HuH-7 (cell line): ENCODE data around the gene COL4A1.
"Not testable (repeated sequence)": the region's sequence is repeated elsewhere in the genome, so short reads cannot be mapped to it uniquely, and the experiment has no call there.

Source experiments
- DNase-seq: peaks from one replicate; pipeline ENCODE4 v3.0.0; 2011; ENCODE audit warnings: low spot score

Gene COL4A1

GRCh38 chr13:110323172-110323891 lies 16.4 kb upstream of the COL4A1 start:
- DNase-seq: no peak

DNA sequence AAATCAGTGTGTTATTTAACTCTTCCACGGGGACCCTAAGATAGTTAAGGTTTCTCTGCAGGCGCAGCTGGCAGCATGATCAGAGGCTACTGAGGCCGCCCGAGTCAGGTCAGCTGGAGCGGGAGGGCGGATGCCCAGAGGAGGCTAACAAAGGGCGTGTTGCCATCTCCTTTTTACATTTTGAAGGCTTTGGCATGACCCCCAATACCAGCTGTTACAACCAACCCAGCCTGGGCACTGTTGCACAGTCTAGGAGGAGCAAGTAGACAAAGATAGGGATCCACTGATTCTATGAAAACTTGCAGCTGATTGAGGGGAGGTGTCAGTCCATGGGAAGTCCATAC lies 15.8 kb upstream of the COL4A1 start:
- no peak for DNase-seq

DNA sequence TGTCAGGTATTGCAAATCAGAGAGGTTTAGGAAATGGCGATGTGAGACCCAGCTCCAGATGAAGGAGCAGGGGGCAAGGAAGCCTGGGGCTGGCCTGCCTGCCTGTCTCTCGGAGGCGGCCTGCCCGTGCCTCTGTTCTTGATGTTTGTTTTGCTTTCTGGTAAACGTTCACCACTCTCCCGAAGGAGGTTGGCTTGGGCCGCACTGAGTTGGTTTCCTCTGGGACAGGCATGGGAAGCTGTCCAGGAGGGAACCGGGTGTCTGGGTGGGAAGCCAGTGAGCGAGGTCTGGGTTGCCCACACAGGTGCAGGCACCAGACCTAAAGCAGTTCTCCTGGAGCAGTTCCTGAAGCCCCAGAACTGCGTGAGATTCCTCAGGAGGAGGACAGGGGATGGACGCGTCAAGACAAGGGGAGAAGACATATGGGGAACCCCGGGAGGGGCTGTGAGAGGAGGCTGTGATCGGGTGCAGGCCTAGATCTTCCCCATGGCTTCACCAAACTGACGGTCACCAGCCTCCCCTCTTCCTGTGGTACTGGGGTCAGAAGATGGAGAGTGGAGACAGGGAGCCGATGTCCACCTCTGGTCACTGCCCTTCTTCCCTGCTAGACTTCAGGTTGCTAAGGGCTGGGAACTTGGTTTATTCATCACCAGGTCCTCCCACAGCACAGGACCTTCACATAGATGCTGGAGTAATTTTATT lies 15.3 kb upstream of the COL4A1 start:
- no peak for DNase-seq

GRCh38 chr13:110321573-110321972 lies 14.6 kb upstream of the COL4A1 start:
- DNase-seq: not testable (repeated sequence)

- DNase-seq: no peak
These were observed 13.7 kb upstream of the COL4A1 start for GRCh38 chr13:110320645-110321044.

- DNase-seq: no peak
These were observed 13.0 kb upstream of the COL4A1 start for GRCh38 chr13:110319774-110320509.

- DNase-seq: no peak
These were observed 12.4 kb upstream of the COL4A1 start for GRCh38 chr13:110319397-110319773.

DNA sequence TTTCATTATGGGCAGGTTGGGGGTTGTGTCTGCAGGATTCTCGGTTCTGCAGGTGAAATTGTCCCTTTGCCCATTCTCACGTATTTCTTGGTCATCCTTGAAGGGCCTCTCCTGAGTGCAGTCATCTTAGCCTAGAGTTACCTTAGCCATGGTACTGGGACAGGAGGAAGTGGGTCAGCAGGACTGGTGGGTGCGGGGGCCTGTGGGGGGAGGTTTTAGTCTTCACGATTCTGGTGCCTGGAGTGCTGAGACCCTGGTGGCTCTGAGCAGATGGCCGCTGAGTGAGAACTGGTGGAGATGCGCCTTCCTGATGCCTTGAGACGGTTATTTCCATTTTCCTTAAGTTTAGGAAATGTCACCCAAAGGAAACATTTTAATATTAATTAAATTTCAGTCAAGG lies 12.0 kb upstream of the COL4A1 start:
- DNase-seq: no peak

DNA sequence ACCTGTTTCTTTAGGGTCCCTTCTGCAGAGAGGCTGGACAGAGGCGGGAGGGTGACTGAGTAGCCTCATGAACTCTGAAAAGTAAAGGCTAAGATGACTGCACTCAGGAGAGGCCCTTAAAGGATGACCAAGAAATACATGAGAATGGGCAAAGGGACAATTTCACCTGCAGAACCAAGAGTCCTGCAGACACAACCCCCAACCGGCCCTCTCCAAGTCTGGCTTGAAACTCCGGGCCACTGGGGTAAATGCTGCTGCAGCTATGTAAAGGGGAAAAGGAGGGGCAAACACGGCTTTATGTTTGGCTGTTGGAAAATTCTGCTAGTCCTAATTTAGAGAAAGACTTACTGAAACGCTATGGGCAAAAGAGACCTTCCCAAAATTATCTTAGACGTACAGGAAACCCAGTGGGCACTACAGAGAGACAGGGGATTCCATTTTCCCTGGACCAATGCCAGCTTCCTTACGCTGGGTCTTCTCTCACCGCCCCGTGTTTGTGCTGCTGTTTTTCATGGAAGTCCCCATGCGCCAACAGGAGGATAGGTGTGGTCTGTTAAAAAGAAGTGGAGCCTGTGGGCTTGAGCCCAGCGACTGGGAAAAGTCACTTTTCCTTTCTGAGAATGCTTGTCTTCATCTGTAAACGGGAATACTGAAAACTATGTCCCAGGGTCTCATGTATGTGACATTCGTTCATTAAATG lies 10.7 kb upstream of the COL4A1 start:
- DNase-seq: no peak

DNA sequence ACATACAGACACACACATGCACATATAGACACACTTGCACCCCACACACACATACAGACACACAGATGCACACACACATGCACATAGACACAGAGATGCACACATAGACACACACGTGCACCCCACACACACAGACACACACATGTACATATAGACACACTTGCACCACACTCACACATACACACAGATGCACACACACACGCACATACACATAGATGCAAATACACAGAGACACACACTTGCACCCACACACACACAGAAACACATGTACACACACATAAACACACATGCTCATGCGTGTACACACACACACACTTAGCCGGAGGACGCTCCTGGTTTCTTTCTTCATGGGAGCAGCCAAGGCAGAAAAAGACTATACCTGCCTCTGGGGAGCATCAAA lies 10.1 kb upstream of the COL4A1 start:
- no peak for DNase-seq

GRCh38 chr13:110316196-110316595 lies 9.2 kb upstream of the COL4A1 start:
- DNase-seq: no peak

DNA sequence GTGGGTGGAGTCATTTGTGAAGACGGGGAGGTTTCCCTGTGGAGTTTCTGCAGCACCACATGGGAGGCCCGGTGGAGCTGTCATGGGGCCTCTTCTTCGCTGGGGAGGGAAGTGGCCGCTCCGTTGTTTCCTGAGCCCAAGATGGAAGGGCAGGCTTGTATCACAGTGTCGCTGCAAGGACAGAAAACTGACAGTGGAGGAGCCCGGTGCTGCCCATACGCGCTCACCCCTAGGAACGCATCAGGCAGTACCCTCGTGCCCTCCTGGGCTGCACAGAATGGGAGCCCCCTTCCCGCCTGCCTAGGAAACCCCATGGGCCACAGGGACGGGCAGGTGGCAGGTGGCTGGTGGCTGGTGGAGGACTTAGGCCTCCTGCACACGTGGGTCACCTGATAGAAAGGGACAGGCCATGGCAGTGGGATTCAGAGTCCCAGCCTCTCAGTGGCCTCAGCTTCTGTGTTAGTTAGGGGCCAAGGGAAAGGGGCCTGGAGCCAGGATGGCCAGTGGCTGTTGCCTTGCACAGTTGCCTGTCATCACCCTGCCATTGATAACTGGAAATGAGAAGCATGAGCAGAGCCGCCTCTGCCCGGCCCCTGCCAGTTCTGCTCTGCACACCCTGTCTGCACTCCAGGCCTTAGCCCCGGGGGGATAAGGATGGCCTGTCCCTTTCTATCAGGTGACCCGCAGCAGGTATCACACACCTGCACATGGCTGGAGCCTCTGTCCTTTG lies 7.7 kb upstream of the COL4A1 start:
- no peak for DNase-seq

GRCh38 chr13:110313733-110314132 lies 6.8 kb upstream of the COL4A1 start:
- DNase-seq: not testable (repeated sequence)

DNA sequence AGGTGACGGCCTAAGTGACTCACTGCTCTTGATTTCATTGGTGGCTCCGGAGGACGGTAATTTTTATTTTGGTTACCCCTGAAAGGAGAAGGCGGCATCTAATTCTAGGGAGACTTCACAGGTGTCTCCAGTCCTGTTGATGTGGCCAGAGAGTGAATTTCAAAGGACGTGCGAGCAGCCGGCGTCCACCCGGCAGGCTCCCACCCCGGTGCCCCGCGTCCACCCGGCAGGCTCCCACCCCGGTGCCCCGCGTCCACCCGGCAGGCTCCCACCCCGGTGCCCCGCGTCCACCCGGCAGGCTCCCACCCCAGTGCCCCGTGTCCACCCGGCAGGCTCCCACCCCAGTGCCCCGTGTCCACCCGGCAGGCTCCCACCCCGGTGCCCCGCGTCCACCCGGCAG lies 6.3 kb upstream of the COL4A1 start:
- DNase-seq: not testable (repeated sequence)

GRCh38 chr13:110312339-110313031 lies 5.5 kb upstream of the COL4A1 start:
- DNase-seq: no peak

DNA sequence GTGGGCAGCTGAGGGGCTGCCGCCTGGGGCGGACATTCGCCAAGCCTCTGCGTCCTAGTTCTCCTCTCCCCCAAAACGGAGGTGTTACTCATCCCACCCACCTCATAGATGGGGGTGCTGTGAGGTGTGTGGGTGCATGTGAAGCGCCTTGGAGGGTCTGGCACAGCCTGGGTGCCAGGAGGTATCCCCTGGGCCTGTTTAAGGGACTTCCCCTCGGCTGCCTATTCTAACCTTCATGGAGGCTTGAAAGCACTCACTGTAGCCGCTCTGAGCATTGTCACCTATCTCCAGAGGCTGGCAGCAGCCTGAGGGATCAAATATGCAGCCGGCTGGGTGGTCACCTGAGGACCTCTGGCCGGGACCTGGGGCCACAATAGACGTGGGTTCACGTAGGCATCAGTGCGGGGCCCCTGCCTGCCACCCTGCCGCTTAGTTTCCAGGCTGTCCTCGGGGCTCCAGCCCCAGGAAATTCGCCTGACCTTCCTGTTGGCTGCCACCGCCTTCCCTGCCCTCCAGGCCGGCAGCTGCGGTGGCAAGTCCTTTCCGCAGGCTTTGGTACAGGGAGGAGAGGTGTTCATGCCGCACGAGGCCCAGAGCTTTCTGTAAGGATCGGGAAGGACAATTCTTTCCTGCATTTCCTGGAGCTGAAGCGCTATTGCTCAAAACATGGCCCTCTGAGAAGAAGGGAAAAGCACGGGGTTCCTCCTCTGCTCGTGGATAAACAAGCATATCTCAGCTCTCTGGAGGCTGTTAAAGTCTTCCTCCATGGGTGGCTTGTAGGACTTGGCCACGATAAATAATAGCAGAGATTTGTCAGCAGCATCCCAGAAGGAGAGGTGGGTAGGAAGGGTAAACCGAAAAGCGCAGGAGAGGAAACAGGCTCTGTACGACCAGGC lies 4.7 kb upstream of the COL4A1 start:
- no peak for DNase-seq

DNA sequence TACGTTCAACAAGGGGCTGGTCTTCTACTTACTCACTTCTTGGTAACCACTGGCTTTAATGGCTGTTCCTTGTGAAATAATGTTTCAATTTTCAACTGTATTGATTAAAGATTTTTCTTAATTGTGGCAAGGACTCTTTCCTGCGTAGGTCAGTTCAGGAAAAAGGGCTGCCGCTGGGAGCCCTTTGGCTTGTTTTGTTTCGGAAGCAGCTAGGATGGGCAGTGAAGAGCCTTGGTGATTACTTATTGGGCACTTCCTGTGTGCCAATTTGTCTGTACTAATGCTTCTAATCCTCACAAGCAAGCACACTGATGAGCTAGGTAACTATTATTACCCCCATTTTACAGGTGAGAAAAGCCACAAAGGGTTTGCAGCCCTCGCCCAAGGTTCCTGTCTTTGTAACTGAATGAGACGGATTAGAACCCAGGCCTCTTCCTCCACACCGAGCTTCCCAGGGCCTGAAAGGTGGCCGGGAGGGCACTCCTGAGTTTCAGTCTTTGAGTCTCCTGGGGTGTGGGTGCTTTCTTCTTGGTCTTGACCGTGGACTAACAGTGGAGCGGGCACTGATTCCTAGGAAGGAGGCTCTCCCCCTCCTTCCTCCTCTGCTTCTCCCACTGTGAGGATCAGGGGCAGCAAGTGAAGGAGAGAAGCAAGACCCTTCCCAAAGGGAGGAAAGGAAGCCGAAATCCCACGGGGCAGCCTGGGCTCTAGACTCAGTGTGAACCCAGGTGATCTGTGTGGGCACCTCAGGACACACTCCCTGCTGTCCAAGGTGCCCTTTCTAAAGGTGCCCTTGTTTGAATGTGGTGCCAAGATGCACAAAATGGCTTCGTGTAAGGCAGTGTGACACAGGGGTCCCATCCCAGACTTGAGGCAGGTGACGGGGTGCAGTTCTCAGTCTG lies 3.8 kb upstream of the COL4A1 start:
- DNase-seq: no peak

GRCh38 chr13:110309661-110310524 lies 2.9 kb upstream of the COL4A1 start:
- no peak for DNase-seq
